HG02981 (cell line): ENCODE results near the gene PLA2G5.

ENCODE experiments used
- ATAC-seq: cut with Tn5 transposase; IDR thresholded peaks from one replicate; pipeline ENCODE4 v1.9.1; 2021; ENCODE audit warnings: mild to moderate bottlenecking, moderate library complexity; ENCODE audit not compliant: unreplicated experiment

PLA2G5 gene

DNA sequence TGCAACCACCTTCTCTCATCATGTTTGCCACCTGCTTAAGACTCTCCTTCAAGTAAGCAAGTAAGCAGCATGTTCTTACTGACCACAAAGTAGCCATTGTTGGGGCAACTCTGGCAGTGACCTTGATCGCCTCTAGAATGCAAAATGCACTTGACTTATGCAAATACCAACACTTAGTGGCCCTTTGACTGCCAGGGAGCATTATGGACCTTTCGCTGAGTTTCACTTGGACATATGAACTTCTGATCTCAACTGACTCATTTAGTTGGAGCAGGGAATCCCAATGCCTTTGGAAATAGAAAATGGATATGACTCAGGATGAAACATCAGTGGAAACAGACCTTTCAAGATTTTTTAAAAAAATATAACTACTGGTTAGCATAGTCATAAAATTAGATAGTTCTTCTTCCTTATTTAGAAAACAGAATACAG is 6.1 kb upstream of the PLA2G5 start:
- no peak for ATAC-seq

DNA sequence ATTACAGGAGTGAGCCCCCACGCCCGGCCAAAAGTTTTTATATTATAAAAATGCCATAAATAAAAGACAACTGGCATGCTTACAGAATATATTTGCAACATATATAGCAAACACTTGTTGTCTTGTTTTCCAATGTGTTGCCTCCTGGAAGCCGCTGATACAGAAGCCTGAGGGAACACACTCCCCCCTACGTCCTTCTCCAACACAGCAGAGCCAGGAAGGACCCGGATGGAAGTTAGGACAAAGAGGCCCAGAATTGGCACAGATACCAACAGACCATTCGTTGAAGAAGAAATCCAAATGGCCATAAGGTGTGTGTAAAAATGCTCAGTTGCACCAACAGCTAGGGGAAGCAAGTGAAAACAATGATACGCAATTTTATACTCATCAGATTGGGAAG is 1.3 kb upstream of the PLA2G5 start:
- ATAC-seq = no peak

DNA sequence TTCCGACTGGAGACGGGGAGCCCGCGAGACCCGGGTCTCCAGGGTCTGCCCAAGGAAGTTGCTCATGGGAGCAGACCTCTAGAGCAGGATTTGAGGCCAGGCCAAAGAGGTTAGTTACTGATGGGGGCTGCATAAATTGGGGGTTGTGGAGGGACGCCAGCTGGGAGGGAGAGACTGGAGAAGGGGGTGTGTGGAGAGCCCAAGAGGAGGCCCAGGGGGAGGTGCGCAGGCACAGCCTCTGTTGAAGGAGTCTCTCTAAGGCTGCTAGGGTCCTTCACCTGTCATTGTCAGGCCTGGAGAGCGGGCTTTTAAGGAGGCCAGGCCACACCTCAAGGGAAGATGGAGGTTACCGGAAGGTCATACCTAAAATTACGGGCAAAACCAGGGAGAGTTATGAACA is 363 bp downstream of the PLA2G5 start:
- no peak for ATAC-seq

DNA sequence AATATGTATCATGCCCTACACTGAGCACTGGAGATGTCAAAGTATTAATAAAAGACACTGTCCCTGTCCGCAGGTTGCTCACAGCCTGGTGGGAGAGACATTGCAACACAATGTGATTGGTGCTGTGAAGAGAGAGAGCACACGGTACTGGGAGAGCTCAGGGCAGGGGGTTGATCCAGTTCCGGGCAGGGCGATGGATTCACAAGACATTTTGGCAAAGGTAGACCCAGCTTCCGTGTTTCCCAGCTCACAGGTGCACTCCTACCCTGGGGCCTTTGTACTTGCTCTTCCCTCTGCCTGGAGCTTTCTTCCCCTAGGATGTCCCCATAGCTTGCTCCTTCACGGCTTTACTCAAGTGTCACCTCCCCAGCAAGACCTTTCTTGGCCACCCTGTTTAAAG is 1.4 kb downstream of the PLA2G5 start:
- ATAC-seq = no peak

GRCh38 chr1:20072771-20073170 is 2.8 kb downstream of the PLA2G5 start:
- ATAC-seq = no peak

DNA sequence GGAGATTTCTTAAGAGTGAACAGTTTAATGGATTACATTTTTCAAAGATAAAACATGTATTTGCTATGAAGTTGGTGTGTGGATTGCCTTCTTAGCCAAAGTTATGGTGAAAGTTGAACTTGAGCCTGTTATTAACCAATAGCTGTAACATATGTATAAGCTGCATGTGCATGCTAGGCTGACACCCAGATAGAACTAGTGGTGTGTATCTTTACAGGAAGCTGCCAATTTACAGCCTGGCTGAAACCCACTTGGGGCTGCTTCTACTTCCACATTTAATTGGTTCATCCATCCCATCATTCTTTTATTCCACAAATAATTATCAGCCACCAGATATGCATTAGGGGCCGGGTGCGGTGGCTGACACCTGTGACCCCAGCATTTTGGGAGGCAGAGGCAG is 3.3 kb downstream of the PLA2G5 start:
- ATAC-seq = no peak

DNA sequence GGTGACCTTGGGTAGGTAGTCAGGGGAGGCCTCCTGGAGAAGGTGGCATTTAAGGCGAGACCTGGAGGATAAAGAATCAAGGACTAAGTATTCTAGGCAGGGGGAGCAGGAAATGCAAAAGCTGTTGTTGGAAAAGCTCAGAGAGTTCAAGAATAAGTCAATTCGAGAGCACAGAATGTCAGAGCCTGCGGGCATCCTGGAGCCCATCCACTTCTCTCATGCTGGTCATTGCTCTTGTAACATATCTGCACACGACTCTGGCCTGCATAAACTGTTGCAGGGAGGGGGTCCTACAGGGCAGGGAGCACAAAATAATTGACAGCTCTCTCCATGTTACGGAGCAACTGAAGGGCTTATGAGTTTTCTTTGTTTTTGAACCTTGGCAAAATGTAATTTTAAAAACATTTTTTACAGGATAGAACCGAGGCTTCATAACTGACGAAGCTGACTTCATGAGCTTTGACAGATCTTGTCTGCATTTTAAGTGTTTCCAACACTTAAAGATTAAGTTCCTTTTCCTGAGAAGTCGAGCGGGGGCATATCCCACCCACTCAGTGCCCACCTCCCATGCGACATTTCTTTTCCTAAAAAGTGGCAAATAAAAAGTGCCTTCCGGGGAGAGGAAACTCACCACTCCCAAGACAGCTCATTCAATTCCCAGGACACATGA is 4.2 kb downstream of the PLA2G5 start:
- no peak for ATAC-seq

- no peak for ATAC-seq
Observed at GRCh38 chr1:20074725-20075171, 4.8 kb downstream of the PLA2G5 start.

GRCh38 chr1:20075345-20075744 is 5.4 kb downstream of the PLA2G5 start:
- ATAC-seq = no peak

- no peak for ATAC-seq
Observed at GRCh38 chr1:20076223-20076622, 6.2 kb downstream of the PLA2G5 start.

DNA sequence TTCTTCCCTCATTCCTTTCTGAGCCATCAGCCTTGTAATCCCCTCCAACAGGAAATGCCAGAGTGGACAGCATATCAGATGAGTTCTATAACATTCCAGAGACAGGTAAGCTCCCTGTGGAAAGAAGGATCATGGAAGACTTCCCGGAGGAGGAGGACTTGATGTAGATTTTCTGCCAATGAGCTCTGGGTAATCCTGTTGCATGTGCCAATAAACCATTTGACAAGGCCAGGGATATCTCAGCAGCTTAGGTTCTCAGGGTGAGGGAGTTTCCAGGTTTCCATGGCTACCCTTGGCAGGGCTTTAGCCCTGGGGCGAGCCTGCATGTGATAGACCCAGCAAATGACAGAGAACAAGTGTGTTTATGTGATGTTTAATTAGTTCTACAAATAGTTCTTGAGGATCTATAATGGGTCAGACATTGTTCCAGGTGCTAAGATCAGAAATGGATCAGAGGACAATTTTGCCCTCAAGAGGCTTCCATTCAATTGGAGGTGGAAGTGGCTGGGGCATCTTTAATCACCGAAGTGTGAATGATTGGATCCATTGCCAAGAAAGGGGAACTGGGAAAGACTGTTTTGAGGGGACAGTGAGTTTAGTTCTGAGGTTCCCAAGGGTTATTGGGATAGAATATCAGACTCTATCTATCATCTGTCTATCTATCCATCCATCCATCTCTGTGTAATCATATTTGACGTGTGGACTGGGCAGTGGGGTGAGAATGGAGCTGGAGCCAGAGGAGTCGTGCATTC is 6.9 kb downstream of the PLA2G5 start:
- no peak for ATAC-seq

- no peak for ATAC-seq
Observed at GRCh38 chr1:20078171-20078651, 8.2 kb downstream of the PLA2G5 start.

DNA sequence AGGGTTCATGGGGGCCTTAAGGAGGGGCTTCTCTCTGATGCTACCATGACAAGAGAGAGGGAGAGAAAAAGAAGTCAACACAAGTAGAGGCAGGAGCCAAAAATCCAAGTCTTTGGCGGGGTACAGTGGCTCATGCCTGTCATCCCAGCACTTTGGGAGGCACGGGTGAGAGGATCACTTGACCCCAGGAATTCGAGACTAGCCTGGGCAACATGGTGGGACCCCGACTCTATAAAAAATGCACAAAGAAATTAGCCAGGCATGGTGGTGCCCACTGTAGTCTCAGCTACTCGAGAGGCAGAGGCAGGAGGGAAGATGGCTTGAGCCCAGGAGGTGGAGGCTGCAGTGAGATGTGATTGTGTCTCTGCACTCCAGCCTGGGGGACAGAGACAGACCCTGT is 8.7 kb downstream of the PLA2G5 start:
- ATAC-seq = no peak

DNA sequence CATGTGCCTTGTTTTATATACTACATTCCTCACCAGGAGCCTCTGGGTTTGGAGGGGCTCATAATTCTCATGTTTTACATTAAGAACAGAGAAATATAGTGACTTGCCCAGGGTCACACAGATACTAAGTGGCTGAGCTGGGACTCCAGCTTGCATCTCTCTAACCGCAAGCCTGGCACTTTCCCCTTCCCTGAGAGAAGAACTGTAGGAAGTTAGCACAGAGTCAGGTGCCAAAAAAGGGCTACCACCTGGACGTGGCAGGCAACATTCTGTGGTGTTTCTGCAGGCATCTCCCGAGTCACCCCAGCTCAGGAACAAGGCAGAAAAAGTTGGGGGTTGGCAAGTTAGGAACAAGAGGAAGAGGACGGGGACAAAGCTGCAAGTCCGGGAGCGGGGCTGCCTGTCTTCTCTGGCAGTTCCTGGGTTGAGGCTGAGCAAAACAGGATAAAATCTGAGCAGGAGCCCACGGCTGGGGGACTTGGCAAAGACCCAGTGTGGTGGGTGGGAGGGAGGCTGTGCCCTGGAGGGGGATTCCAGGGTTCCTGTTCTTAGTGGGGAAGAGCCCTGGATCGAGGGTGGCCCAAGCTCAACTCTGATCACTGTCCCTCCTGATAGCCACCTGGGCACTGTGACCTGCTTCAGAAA is 9.8 kb downstream of the PLA2G5 start:
- no peak for ATAC-seq

DNA sequence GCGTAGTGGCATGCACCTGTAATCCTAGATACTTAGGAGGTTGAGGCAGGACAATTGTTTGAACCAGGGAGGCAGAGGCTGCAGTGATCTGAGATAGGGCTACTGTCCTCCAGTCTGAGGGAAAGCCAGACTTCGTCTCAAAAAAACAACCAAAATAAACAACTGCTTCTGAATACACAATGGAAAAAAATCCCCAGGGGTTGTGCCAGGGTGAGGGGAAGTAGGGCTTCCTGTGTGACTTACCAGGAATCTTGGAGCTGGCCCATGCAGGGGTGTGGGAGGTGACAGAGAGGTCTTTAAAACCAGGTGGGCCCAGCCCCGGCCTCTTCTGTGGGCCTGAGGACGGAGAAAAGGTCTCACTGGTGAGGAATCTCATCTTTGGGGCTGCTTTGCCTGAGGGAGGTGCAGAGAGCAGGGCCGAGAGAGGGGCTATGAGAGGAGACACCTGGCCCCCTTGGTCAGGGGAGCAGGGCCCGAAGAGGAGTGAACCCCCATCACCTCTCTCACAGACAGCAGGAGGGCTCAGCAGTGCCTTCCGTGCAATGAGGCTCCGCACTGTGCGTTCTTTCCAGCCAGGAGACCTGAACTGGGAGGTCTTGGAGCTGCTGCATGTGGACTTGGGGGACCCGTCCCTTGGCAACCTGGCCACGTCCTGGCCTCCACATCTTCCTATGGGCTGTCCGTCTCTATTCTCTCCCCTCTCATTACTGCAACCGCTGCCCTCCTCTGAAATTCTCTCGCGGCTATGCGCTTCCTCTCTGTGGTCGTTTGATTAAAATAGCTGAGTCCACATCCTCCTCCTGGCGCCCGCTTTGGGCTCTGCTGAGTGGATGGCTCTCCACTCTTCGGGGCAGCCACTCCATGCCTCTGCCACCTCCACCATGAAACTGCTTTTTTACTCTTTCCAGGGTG is 10.7 kb downstream of the PLA2G5 start:
- no peak for ATAC-seq

GRCh38 chr1:20081353-20081810 is 11.4 kb downstream of the PLA2G5 start:
- no peak for ATAC-seq

GRCh38 chr1:20082772-20083171 is 12.8 kb downstream of the PLA2G5 start:
- no peak for ATAC-seq

- ATAC-seq = no peak
Observed at GRCh38 chr1:20083178-20083944, 13.4 kb downstream of the PLA2G5 start.

- ATAC-seq = no peak
Observed at GRCh38 chr1:20086800-20087199, 16.8 kb downstream of the PLA2G5 start.

DNA sequence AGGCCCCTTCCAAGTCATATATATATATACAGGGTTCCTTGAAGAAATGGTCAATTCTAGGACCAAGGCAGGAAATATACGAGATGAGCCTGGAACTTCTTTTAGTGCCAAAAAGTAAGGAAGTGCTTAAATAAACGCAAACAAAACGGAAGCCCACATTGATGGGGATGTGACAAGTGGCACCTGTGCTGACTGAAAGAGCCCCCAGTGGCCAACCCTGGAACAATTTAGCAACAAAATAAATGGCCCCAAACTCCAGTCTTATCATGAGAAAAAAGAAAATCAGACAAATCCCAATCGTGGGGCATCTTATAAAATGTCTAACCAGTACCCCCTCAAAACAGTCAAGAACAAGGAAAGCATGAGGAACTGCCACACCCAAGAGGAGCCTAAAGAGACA is 17.7 kb downstream of the PLA2G5 start:
- ATAC-seq = no peak
